Measurements from ENCODE around the gene NT5E.
"Not testable (repeated sequence)": the region's sequence is repeated elsewhere in the genome, so short reads cannot be mapped to it uniquely, and the experiment has no call there.

Gene NT5E

DNA sequence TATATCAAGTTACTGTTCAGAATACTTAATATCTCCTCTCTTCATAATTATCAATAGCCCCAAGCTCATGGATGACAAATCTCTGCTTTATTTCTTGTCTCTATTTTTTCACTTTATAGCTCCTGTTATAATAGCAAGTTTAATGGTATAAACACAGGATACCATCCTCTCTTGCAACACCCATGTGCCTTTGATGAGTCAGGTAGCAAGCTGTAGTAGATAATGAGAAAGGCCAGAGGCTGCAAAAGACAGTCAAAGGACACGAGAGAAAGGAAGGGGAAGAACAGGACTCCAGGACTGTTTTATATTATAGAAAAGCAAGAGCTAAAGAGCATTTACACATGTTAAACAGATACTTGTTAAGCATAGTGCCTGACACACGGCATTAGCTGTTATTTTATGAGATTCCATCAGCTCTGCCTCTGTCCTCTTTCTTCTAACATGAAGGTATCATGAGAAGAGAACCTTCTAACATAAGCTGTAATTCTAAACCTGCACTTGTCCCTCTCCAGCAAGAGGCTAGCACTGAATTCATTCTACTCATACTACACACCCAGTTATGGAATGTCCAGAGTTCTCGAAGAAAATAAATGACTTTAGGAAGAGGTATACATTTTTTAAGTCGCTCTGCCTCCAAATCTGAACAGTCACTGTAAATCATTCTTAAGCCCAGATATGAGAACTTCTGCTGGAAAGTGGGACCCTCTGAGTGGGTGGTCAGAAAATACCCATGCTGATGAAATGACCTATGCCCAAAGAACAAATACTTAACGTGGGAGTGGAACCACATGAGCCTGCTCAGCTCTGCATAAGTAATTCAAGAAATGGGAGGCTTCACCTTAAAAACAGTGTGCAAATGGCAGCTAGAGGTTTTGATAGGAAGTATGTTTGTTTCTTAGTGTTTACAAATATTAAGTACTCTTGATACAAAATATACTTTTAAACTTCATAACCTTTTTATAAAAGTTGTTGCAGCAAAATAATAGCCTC is 45.0 kb downstream of the NT5E start:
- DNase-seq, result no peak

DNA sequence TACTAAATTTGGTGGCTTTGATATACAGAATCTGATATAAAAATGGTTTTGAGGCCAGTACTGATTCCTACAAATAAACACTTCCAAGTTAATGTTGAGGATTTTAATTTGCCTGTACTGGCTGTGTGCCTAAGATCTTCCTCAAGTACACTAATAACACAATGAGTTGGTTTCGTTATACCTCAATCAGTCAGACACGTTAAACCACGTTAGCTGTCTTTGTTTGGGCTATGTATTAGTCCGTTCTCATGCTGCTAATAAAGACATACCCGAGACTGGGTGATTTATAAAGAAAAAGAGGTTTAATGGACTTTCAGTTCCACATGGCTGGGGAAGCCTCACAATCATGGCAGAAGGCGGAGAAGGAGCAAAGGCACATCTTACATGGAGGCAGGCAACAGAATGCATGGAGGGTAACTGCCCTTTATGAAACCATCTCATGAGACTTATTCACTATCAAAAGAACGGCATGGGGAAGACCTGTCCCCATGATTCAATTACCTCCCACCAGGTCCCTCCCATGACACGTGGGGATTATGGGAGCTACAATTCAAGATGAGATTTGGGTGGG is 46.2 kb downstream of the NT5E start:
- DNase-seq, result no peak

- no peak for DNase-seq
Observed at GRCh38 chr6:85496856-85497255, 47.0 kb downstream of the NT5E start.

DNA sequence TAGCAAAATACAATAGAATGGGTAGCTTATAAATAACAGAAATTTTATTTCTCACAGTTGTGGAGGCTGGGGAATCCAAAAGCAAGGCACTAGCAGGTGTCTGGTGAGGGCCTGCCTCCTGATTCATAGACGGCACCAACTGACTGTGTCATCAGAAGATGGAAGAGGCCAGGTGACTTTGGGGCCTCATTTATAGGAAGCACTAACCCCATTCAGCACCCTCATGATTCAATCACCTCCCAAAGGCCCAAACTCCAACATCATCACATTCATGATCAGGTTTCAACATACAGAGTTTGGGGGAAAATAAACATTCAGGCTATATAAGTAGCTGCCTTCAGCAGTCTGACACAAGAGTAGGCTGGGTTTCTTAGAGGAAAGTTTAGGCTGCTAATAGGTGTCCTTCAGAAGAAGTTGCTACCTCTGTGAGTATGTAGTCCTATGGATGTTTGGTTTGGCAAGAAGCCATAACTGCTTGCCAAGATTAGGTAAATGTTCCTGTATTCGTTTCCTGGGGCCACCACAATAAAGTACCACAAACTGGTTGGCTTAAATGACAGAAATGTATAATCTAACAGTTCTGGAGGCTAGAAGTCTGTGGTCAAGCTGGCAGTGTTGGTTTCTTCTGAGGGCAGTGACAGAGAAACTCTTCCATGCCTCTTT is 48.8 kb downstream of the NT5E start:
- no peak for DNase-seq

DNA sequence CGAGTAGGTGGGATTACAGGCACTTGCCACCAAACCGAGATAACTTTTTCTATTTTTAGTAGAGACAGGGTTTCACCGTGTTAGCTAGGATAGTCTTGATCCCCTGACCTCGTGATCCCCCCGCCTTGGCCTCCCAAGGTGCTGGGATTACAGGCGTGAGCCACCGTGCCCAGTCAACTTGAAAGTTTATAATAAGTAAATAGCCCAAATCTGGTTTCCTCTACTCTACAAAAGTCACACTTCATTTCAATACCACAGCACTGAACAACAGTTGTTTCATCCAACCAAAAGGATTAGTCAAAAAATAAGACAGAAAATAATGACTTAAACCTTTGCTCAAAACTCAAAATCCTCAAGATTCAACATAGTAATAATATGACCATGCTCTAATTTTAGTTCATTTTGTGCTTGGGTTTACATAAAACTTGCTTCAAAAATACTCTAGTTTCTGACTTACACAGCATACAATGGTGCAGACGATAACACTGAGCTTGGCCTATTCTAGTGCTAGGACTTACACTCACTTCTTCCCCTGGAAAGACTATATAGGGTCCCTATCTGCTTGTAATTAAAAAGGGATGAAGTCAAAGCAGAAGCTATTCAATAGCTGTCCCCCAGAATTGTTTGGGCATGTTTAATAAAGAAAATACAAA is 56.7 kb downstream of the NT5E start:
- DNase-seq, result no peak

DNA sequence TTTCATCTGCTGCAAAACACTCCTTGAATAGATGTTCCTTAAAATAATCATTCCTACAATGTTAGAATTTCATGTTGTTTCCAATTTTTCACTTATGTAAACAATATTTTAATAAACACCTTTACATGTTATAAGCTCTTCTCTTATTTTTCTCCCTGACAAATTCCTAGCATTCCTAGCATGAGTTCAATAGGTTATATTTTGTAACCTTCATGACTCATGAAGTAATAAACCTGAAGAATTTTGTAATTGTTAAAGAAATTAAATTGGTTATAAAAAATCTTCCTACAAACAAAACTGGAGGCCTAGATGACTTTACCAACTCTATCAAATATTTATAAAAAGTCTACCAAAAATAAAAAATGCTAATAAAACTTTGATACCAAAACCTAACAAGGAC is 66.3 kb downstream of the NT5E start:
- DNase-seq, result no peak

GRCh38 chr6:85524281-85524680 is 74.4 kb downstream of the NT5E start:
- DNase-seq, result not testable (repeated sequence)

DNA sequence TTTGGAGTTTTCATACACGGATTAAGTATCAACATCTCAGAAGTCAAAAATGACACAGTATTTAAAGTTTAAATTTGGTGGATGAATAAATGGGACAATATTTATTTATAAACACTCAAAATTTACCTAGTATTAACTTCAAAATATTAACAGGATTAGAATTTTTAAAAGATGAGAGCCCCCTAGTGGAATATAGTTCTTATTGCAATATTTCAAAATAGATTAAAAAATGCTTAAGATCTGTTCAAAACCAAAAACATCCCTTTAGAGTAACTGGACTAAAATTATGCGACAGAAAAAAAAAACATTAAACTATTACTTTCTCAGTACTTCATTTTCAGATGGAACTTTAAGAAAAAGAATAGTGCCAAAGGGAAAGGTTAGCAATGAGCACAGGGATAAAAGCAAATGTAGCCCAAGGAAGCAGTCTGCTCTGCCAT is 87.2 kb downstream of the NT5E start:
- DNase-seq, result no peak

DNA sequence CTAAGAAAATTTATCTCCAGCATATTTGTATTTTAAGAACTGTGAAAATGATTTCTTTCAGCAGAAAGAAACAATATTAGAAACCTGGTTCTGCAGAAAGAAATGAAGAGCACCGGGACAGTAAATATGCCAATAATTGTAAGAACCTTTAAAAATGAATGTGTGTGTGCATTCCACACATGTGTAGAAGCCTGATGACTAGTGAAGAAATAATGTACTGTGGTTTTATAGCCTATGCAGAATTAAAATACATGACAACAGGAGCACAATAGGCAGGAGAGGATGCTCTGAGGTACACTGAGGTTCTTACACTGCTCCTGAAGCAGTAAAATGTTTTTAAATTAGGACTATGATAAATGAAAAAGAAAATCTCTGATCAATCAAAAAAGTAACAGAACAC is 94.9 kb downstream of the NT5E start:
- no peak for DNase-seq

All from activated CD4-positive, CD25-positive, alpha-beta regulatory T cell (primary cell).